ENCODE measurements around the gene POLR3F.
"Not testable (repeated sequence)": the region's sequence is repeated elsewhere in the genome, so short reads cannot be mapped to it uniquely, and the experiment has no call there.

POLR3F gene

DNA sequence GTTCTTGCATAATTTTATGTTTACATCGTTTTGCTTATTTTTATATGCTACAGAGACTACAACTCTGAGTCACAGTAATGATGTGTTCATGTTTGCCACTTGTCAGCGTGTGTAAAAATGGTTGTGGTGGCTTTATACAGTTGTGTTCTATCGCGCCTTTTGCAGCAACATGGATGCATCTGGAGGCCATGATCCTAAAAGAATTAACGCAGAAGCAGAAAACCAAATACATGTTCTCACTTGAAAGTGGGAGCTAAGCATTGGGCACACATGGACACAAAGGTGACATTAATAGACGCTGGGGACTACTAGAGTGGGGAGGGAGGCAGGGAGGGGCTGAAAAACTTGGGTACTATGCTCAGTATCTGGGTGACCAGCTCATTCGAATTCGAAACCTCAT is 39.6 kb downstream of the POLR3F start:
- DNase-seq: no peak

DNA sequence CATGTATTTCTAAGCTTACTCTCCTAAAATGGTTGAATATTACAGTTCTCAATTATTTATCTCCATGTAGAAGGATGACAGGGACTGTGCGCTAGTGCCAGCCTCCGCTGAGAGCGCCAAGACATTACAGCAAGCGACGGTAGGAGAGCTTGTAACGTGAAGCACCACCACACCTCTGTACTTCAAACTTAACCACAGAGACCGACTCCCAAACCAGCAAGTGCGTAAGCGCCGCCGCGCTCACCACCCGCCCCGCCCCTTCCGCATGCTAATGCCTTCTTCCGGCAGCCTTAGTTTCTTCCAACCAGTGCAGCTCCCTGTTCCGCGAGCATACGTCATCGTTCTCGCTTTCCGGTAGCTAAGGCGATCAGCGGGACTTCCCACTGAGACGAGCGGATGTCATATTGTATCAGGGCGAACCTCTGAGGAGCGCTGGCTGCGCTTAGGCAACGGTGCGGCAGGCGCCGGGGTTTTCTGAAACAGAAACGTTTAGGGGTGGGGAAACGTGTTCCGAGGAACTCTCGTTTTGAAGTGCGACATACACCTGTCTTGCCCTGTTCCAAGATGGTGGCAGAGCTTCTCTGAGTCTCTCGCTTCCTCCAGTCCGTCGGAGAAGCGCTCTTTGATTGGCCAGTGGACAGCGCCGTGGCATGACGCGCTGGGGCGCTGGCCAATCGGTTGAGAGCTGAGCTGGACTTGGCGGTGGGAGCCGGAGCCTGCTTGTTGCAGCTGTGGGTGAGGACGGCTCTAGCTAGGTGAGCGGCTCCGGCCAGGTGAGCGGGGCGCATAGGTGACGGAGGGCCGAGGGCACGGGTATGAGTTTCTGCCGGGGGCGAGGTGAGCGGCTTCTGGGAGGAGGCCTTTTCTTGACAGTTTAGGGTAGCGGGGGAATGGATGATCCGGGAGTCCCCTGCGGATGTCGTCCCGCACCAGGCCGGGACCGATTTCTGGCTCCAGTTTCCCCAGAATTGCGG is 40.3 kb downstream of the POLR3F start, which contains the start of gene SEC23B:
Gene SEC23B, plus strand, starts transcription at position 723 of the 974 bp plus-strand sequence. CDS start 2,896 bp downstream, outside the sequence.
- DNase-seq: peak; percentile 83

GRCh38 chr20:18511571-18511970 is 44.4 kb downstream of the POLR3F start:
- DNase-seq: no peak

DNA sequence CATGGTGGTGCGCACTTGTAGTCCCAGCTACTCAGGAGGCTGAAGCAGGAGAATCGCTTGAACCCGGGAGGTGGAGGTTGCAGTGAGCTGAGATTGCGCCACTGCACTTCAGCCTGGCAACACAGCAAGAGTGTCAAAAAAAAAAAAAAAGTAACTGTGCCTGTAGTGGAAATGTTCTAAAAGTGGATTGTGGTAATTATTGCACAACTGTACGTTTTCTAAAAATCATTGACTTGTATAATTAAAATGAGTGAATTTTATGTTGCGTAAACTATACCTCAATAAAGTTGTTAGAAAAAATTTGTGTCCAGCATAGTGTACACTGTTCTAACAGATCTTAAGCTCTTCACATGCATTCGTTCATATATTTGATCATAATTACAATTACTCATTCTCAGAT is 46.0 kb downstream of the POLR3F start:
- no peak for DNase-seq

GRCh38 chr20:18514127-18514526 is 46.9 kb downstream of the POLR3F start:
- no peak for DNase-seq

GRCh38 chr20:18515973-18516372 is 48.8 kb downstream of the POLR3F start:
- no peak for DNase-seq

DNA sequence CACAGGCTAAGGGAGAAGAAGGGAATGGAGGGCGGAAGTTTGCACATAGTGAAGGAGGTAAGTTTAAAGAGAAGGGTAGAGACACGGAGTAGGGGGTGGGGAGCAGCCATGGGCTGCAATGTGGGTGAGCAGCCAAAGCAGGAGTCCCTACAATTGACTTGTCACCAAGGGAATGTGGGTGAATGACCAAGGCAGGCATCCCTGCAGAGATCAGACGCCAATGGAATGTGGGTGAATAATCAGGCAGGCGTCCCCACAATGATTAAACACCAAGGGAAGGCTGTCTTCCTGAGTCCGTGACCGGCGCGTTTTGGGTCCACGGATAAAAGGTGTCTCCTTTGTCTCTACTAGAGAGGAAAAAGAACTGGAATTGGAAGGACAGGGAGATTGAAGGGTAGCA is 54.9 kb downstream of the POLR3F start:
- DNase-seq: not testable (repeated sequence)

DNA sequence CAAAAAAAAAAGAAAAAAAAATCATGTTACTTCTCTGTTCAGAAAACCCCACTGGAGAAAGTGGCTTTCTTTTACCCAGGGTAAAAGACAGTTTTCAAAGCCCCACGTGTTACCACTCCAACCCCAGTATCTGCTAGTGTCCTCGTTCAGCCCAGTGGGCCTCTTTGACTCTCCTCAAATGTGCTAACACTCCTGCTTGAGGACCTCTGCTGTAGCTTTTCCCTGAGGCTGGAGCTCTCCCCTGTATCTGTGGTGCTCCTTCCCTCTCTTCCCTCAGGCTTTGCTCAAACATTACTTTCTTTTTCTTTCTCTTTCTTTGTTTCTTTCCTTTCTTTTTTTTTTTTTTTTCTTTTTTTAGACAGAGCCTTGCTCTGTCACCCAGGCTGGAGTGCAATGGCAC is 55.9 kb downstream of the POLR3F start:
- no peak for DNase-seq

GRCh38 chr20:18524646-18525045 is 57.5 kb downstream of the POLR3F start:
- DNase-seq: no peak

DNA sequence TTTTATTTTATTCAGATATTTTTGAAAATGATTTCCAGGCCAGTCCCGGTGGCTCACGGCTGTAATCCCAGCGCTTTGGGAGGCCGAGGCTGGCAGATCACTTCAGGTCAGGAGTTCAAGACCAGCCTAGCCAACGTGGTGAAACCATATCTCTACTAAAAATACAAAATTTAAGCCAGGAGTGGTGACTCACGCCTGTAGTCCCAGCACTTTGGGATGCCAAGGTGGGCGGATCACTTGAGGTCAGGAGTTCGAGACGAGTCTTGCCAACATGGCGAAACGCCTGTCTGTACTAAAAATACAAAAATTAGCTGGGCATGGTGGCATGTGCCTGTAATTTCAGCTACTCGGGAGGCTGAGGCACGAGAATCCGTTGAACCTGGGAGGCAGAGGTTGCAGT is 59.6 kb downstream of the POLR3F start:
- DNase-seq: not testable (repeated sequence)

GRCh38 chr20:18527339-18527738 is 60.1 kb downstream of the POLR3F start:
- no peak for DNase-seq

DNA sequence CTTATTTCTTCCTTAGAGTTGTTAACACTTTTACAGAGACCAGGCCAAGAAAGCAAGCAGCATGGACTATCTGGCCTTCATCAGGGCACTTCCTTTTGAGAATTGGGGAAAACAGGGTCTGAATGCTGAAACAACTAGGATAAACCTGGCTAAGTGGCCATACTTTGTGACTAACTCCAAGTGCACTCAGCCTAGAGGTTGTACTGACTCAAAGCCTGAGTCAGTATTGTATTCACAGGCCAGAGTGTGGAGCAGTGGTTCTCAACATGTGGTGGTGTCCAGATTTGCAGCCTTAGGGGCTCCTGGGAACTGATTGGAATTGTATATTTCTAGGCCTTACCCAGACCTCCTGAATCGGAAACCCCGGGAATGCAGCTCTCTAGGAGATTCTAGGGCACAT is 60.6 kb downstream of the POLR3F start:
- DNase-seq: no peak

GRCh38 chr20:18529041-18529440 is 61.9 kb downstream of the POLR3F start:
- DNase-seq: no peak

DNA sequence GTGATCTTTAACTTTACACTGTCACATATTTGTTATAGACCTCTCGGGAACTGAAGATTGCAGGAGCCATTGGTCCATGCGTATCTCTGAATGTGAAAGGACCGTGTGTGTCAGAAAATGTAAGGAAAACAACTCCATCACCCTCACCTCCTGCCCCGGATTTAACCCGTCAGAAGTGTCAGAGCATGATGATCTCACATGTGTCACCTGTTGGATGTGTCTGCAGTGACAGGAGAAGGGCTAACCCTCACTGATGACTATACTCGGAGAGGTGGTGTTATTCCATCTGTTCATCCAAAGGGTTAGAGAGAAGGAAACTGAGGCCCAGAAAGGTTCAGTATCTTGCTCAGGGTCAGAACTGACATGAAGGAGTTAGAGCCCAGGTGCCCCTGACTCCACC is 65.4 kb downstream of the POLR3F start:
- DNase-seq: no peak

DNA sequence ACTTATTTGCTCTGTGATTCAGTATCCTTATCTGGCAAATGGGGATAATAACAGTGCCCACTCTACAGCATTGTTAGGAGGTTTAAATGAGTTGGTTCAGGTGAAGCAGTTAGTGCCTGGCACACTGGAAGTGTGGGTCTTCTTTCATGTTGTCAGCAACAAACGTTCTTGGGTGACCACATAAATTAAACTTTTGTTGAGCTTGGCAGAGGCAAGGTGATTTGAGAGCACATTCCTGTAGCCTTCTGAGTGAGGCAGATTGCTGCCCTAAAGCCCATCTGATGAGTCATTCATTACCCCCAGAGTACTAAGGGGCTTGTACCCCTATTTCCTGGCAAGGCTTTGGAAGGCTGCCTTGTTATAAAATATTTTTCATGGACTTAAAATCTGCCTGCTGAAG is 66.3 kb downstream of the POLR3F start:
- no peak for DNase-seq

DNA sequence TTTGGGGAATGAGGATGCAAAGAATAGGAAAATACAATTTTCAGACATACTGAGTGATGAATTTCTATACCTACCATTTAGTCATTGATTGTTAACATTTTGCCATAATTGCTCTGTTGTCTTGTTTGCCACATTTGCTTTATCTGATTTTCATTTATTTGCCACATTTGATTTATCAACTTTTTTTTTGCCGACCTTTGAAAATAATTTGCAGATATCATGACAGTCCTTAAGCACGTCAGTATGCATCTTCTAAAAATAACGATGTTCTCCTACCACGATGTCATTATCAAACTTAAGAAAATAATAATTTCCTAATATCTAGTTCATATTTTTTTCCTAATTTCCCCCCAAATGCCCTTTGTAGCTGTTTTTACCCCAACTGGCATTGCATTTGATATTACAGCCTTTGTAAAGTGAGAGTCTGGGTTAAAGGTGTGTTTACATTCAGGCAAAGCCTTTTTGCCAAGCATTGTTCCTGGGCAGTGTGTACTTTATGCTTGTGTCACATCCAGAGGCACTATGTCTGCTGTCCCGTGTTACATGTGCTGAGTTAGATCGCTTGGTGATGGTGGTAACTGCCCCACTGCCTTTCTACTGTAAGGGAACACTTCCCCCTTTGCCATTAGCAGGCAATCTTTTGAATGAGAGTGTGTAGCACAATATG is 66.9 kb downstream of the POLR3F start:
- no peak for DNase-seq
